ENCODE results near the gene PADI4.

DNA sequence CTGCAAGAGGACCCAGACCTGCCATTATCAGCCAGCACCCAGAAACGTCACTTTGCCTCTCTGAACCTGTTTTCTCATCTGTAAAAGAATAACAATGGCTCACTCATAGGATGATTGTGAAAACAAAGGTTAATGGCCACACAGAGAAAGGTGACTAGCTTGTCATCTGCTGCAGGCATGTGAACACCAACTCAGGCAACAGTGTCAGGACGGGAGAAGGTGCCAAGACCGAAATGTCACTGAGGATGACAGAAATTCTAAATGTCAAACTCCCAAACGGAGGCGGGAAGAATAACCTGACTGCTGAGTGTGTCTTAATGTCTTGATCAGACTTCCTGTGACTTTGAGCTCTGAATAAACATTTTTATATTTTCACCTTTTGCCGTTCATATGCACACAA is 10.3 kb downstream of the PADI4 start:
- TF ChIP-seq EP300 (IDR thresholded peaks at IDR 0.05; ENCODE audit: borderline replicate concordance): no peak
- TF ChIP-seq RAD21 (IDR thresholded peaks at IDR 0.05; ENCODE audit: low read depth): no peak
